Non-pigmented ciliary epithelial cell (primary cell): ENCODE results near the gene WNK3.
"Not testable (repeated sequence)": the region's sequence is repeated elsewhere in the genome, so short reads cannot be mapped to it uniquely, and the experiment has no call there.

ENCODE experiments used
- DNase-seq: peaks from one replicate; pipeline ENCODE4 v3.0.0-alpha.2; 2010; ENCODE audit warnings: low read depth

The WNK3 gene

GRCh38 chrX:54357414-54358377 is at the start of gene WNK3:
TSS of gene WNK3 (minus strand) at chrX:54358046.
- DNase-seq, result peak; percentile 17

- no peak for DNase-seq
Observed at GRCh38 chrX:54407266-54407665, 49.4 kb upstream of the WNK3 start.

GRCh38 chrX:54397113-54397512 is 39.3 kb upstream of the WNK3 start:
- DNase-seq, result no peak

- no peak for DNase-seq
Observed at GRCh38 chrX:54386314-54386713, 28.5 kb upstream of the WNK3 start.

- not testable (repeated sequence) for DNase-seq
Observed at GRCh38 chrX:54384661-54385060, 26.8 kb upstream of the WNK3 start.

GRCh38 chrX:54359408-54359807 is 1.6 kb upstream of the WNK3 start:
- no peak for DNase-seq

GRCh38 chrX:54358424-54359211 is 772 bp upstream of the WNK3 start:
- peak; percentile 5 for DNase-seq

GRCh38 chrX:54352677-54353076 is 5.2 kb downstream of the WNK3 start:
- no peak for DNase-seq

- DNase-seq, result not testable (repeated sequence)
Observed at GRCh38 chrX:54337383-54337782, 20.5 kb downstream of the WNK3 start.

- no peak for DNase-seq
Observed at GRCh38 chrX:54325077-54325476, 32.8 kb downstream of the WNK3 start.

GRCh38 chrX:54320067-54320466 is 37.8 kb downstream of the WNK3 start:
- no peak for DNase-seq

GRCh38 chrX:54306379-54306778 is 51.5 kb downstream of the WNK3 start:
- DNase-seq, result no peak

GRCh38 chrX:54301516-54301915 is 56.3 kb downstream of the WNK3 start:
- no peak for DNase-seq

GRCh38 chrX:54294306-54294705 is 63.5 kb downstream of the WNK3 start:
- no peak for DNase-seq

- no peak for DNase-seq
Observed at GRCh38 chrX:54292755-54293154, 65.1 kb downstream of the WNK3 start.

- no peak for DNase-seq
Observed at GRCh38 chrX:54291758-54292157, 66.1 kb downstream of the WNK3 start.

- DNase-seq, result no peak
Observed at GRCh38 chrX:54288968-54289367, 68.9 kb downstream of the WNK3 start.

- DNase-seq, result no peak
Observed at GRCh38 chrX:54288277-54288676, 69.6 kb downstream of the WNK3 start.

GRCh38 chrX:54281676-54282075 is 76.2 kb downstream of the WNK3 start:
- no peak for DNase-seq

GRCh38 chrX:54280466-54280865 is 77.4 kb downstream of the WNK3 start:
- DNase-seq, result no peak

- DNase-seq, result no peak
Observed at GRCh38 chrX:54271664-54272063, 86.2 kb downstream of the WNK3 start.

GRCh38 chrX:54248309-54248708 is 109.5 kb downstream of the WNK3 start:
- no peak for DNase-seq

GRCh38 chrX:54246866-54247265 is 111.0 kb downstream of the WNK3 start:
- no peak for DNase-seq
